ENCODE results near the gene MAPK6.

GRCh38 chr15:52052066-52052935, 33.3 kb downstream of the MAPK6 start:
- TF ChIP-seq CTCF (IDR thresholded peaks at IDR 0.05; ENCODE audit: low read depth, low read length) (no peak), EZH2phosphoT487 (IDR thresholded peaks at IDR 0.05; ENCODE audit: low read depth) (no peak)

Measured in OCI-LY3 (cell line).